G401 (cell line): Measurements from ENCODE around the gene SCYGR5. TPM values are rescaled to one million over a fixed set of nuclear protein-coding genes. Genes with fewer than 3 reads are reported as not detected.
"Not testable (repeated sequence)": the region's sequence is repeated elsewhere in the genome, so short reads cannot be mapped to it uniquely, and the experiment has no call there.

Experiments used
- DNase-seq: peaks from one replicate; pipeline ENCODE4 v3.0.0-alpha.2; 2015; ENCODE audit warnings: low spot score
- in situ Hi-C: cut with HindIII; loops from 2 replicates; pipeline ENCODE4 v1.10.0; 2016; ENCODE audit warnings: low sequenced_read_pairs, mixed read lengths
- total RNA-seq: library from RNA; depleted of rRNA; stranded (reverse); fragments of >200 nt; shearing (Covaris generic); gene quantifications from 2 replicates; pipeline ENCODE4 v1.2.3, GENCODE V29; 2014

SCYGR5 gene
- total RNA-seq, 1 experiment from 2014 or later, result not detected

GRCh38 chr2:227665189-227665940, 1.2 kb upstream of the SCYGR5 start:
- no peak for DNase-seq
- in situ Hi-C loops, result no loop called here

GRCh38 chr2:227671170-227671905, 4.7 kb downstream of the SCYGR5 start:
- in situ Hi-C loops, result no loop called here
- DNase-seq, result no peak

GRCh38 chr2:227673620-227674019, 7.0 kb downstream of the SCYGR5 start:
- in situ Hi-C loops, DNase-seq: not testable (repeated sequence)

- DNase-seq, result no peak
- in situ Hi-C loops, result no loop called here
Measured at GRCh38 chr2:227674485-227674884, 7.9 kb downstream of the SCYGR5 start.

GRCh38 chr2:227677928-227678327, 11.3 kb downstream of the SCYGR5 start:
- in situ Hi-C loops, result no loop called here
- no peak for DNase-seq

GRCh38 chr2:227684258-227684657, 17.7 kb downstream of the SCYGR5 start:
- DNase-seq, result no peak
- in situ Hi-C loops, result no loop called here

- in situ Hi-C loops, result no loop called here
- no peak for DNase-seq
Measured at GRCh38 chr2:227687189-227687588, 20.6 kb downstream of the SCYGR5 start.

GRCh38 chr2:227696990-227697679, 30.5 kb downstream of the SCYGR5 start:
- in situ Hi-C loops, result no loop called here
- no peak for DNase-seq

GRCh38 chr2:227701556-227701955, 35.0 kb downstream of the SCYGR5 start:
- DNase-seq, result no peak
- in situ Hi-C loops, result no loop called here

- in situ Hi-C loops, result no loop called here
- DNase-seq, result no peak
Measured at GRCh38 chr2:227703280-227703732, 36.7 kb downstream of the SCYGR5 start.

- DNase-seq, result no peak
- in situ Hi-C loops, result no loop called here
Measured at GRCh38 chr2:227703961-227704360, 37.4 kb downstream of the SCYGR5 start.

GRCh38 chr2:227706859-227707258, 40.3 kb downstream of the SCYGR5 start:
- DNase-seq, result no peak
- in situ Hi-C loops, result no loop called here

- in situ Hi-C loops, result no loop called here
- no peak for DNase-seq
Measured at GRCh38 chr2:227707390-227707789, 40.8 kb downstream of the SCYGR5 start.

- in situ Hi-C loops, result no loop called here
- no peak for DNase-seq
Measured at GRCh38 chr2:227710986-227711385, 44.4 kb downstream of the SCYGR5 start.

- in situ Hi-C loops, result no loop called here
- no peak for DNase-seq
Measured at GRCh38 chr2:227713291-227713690, 46.7 kb downstream of the SCYGR5 start.

- no peak for DNase-seq
- in situ Hi-C loops, result no loop called here
Measured at GRCh38 chr2:227716501-227716900, 49.9 kb downstream of the SCYGR5 start.
